GM21786 (cell line): ENCODE measurements around the gene SLC26A11.
"Not testable (repeated sequence)": the region's sequence is repeated elsewhere in the genome, so short reads cannot be mapped to it uniquely, and the experiment has no call there.

Experiments used
- ATAC-seq: cut with Tn5 transposase; IDR thresholded peaks from one replicate; pipeline ENCODE4 v1.9.1; 2021; ENCODE audit not compliant: unreplicated experiment

SLC26A11 gene

DNA sequence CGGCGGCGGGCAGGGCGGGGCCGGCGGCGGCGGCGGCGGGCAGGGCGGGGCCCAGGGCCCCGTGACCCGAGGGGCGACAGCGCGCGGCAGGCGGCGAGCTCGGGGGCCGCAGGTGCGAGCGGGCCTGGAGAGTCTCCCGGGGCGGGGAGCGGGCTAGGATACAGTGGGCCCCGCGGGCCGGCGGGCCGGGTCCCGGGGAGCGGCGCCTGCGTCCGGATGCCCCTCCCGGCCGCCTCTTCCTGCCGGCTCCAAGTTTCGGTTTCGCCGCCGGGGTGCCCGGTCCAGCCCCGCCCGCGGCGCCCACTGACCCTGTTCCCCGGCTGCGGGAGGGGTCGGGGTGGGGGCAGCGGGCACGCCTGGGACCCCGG is 40.5 kb downstream of the SLC26A11 start, which contains the start of gene RNF213:
TSS of gene RNF213 (plus strand) at position 62 of the 368 bp plus-strand sequence. CDS start 2,830 bp downstream, outside the sequence.
- no peak for ATAC-seq

DNA sequence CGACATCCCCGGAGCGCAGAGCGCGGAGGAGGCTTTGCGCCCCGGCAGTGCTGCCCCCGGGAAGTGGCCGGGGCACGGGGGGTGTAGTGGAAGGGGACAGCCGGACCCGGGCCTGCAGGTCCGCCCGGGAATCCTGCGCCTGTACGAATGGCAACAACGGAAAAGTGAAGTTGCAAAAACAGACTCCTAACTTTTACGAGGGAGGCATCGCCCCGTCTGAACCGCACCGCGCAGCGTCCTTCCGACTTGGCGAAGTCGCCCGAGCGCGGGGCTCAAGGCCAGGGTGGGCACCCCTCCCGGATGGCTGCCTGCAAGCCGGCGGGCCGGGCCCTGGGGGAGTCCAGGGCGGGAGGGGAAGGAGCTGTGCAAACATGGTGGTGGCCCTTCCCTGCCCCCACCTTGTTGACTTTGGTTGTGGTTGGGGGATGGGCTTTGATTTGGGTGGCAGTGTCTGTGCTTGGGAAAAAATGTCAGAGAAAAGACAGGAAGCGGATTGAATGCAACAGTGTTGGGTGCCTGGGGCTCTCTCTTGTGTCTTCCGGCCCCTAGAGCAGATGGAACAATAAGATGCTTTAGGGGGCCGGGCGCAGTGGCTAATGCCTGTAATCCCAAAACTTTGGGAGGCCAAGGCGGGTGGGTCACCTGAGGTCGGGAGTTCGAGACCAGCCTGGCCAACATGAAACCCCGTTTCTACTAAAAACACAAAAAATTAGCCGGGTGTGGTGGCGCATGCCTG is 41.1 kb downstream of the SLC26A11 start:
- no peak for ATAC-seq

DNA sequence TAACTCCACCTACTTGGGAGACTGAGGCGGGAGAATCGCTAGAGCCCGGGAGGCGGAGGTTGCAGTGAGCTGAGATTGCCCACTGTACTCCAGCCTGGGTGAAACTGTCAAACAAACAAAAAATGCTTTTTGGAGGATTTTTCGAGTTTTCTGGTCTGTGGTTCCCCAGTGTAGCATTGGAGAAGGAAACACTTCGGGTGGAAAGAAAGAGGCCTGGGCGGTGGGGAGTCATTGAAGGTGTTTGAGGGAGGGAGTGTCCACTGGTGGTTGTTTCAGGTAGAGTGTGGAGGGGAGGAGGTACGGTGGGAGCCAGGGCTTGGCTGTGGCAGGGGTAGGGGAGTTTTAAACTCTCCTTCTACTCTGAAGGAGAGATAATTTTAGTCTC is 41.7 kb downstream of the SLC26A11 start:
- no peak for ATAC-seq

DNA sequence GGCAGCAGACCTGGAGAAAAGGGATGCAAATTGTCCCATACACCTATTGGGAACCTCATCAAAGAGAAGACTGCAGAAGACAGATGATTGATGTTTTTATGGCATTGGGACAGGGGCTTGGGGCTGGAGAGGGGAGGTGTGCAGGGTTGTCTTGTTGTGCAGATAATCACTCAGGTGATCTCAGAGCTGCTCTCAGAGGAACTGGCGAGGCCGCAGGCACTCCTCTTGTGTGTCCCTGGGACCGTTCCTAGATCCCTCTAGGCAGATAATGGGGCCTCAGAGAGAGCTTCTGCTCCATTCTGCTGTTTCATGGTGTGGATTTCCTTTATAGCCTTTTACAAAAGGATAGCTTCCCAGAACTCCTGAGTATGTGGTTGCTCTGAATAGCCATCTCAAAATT is 42.1 kb downstream of the SLC26A11 start:
- no peak for ATAC-seq

DNA sequence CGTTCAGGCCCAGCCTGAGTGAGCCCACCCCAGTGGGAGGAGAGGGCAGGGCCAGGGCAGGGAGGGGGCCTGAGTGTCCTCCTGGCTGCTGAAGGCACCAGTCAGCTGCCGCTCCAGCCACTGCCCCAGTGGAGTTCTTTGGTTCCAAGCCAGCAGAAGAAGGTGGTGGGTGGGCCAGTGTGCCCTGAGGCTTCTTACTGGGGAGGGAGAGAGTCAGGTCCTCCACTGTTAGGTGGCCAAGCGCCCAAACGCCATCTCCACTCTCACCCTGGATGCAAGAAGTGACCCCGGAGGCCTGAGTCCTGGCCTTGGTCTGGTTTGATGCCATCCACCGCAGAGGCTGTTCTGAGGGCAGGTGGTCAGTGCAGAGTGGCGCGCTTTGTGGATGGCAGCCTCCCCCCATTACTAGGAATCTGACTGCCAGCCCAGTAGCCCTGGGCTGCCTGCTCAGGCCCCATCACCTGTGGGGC is 42.6 kb downstream of the SLC26A11 start:
- no peak for ATAC-seq

DNA sequence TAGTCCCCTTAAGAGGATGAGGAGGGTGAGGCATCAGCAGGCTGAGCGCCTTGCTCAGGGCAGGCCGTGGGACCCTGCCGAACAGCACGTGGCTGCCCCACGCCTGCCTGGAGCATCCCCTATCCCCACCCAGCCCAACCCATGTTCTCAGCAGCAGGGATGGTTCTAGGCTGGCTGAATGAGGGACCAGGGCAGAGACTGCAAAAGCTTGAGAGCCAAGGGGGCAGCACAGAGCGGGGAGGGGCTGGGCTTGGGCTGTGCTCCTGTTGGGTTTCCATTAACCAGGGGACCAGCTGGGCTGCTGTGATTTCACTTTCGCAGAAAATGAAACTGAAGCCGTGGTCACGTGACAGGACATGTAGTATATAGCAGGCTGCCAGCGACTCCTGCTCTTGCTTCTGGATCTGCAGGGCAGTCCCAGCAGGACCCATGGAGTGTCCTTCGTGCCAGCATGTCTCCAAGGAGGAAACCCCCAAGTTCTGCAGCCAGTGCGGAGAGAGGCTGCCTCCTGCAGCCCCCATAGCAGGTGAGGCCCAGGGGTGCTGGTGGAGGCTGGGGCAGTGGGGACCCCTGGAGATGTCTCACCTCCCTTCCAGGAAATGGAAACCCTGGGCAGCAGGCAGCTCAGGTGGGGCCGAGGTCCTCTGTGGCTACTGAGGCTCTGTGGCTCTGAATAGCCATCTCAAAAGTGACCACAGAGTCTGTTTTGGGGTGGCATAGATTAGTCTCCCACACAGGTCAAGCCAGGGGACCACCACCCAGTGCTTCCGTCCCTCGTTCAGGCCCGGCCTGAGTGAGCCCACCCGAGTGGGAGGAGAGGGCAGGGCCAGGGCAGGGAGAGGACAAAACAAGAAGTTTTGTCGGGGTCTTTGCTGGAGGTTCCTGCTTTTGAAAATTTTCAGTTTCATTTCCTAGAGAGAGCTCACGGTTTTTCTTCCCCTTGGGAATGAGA is 43.3 kb downstream of the SLC26A11 start:
- peak; percentile 35 for ATAC-seq

DNA sequence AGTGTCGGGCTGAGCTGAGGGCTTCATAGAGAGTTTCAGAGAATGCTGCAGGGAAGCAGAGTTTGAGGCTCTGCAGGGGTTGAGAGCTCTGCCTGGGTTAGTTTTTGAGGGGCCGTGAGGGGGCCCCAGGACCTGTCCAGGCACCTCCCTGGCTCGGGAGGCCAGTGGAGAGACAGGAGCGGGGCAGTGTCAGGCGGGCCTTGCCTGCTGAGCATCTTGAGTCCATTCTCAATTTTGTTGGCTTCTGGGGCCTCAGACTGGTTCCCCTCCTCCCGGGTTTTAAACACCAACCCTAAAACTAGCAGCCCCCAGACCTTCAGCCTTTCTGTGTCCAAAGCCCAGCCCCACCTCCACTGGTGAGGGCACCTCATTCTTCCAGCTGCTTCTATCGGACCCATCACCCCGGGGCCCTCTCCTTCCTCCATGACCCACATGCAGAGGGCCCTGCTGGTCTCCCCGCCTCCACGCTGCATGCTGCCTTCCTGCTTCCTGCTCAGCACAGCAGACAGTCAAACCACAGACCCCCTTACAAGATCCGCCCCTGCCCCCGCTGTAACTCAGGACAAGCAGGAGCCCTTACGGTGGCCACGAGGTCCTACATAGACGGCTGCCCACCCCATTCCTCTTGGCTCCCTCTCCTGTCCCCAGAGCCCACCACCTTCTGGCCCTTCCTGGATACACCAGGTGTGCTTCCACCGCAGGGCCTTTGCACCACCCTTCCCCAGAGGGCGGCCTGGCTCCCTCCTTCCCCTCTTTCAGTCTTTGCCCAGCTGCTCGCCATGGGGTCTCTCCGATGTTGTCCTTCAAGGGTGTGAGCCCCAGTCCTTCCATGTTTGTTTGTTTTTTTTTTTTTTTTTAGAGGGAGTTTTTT is 44.2 kb downstream of the SLC26A11 start:
- no peak for ATAC-seq

DNA sequence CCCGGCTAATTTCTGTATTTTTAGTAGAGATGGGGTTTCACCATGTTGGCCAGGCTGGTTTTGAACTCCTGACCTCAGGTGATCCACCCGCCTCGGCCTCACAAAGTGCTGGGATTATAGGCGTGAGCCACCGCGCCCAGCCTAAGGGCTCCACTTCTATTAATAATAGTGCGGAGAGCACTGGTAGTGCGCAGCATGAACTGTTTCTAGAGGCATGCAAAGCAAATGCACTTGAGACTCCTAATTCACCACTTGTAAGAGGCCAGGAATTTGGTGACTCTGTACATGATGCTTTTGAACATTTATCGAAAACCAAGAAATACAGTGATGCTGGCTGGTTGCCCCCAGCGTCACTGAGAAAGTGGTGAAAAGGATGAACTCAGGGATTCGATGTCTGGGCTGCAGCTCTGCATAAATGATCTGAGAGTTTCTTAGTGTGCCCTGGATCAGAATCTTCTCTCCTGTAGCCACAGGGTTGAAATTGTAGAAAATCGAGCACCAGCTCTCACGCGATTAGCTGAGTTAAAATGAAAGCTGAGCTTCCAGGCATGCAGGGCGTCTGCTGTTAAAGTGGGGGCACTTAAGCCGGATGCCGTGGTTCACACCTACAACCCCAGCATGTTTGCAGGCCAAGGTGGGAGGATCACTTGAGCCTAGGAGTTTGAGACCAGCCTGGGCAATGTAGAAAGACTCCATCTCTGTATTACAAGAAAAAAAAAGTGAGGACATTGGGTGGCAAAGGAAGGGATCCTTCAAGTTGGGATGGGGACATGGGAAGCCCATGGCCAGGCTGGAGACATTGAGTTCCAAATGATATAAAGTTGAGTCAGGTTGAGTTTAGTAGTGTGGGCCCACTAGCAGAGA is 45.2 kb downstream of the SLC26A11 start:
- ATAC-seq: no peak

DNA sequence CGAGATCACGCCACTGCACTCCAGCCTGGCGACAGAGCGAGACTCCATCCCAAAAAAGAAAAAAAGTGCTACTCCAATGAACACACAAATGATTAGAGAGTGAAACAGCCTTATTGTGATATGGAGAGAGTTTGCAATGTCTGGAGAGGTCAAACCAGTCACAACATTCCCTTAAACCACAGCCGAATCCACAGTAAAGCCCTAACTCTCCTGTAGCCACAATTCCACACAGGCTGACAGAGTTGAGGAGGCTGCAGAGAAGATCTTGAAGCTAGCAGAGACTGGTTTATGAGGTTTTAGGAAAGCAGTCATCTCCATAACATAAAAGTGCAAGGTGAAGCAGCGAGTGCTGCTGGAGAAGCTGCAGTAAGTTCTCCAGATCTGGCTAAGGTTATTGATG is 47.2 kb downstream of the SLC26A11 start:
- ATAC-seq: no peak

DNA sequence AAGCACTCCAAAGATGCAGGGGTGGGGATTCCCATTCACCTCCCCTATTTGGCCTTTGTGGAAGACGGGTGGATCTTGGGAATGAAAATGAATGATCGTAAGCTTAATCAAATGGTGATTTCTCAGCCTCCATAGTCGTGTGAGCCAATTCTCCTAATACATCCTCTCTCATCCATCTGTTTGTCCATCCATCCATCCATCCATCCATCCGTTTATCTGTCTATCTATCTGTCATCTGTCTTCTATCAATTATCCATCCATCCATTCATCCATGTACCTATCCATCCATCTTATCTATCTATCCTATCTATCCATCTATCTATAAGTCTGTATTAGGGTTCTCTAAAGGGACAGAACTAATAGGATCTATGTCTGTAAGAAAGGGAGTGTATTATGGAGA is 48.2 kb downstream of the SLC26A11 start:
- no peak for ATAC-seq

DNA sequence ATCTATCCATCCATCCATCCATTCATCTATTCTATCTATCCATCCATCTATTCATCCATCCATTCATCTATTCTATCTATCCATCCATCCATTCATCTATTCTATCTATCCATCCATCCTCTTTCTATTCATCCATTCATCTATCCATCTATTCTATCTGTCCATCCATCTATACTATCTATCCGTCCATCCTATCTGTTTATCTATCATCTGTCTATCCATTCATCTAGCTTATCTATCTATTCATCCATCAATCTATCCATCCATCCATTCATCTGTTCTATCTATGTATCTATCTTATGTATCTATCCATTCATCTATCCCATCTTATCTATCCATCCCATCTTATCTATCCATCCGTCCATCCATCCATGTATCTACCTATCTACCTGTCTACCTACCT is 49.2 kb downstream of the SLC26A11 start:
- no peak for ATAC-seq

DNA sequence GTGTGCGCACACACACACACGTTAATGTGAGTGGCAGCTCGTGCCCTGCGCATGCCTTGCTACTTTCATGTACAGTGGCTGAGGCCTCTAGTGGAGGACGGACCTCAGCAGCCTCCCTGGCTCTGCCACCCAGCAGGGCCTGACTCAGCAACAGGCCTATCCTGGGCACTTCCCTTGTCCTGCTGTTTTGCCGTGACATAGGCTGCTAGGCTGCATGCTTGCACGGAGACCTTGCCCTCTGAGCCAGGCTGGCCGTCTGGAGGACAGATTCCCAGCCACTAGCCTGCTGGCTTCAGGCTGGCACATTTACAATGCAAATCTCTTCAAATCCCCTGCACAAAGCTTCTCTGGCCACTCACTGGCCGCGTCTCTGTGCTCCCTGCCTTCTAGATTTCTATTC is 49.9 kb downstream of the SLC26A11 start:
- no peak for ATAC-seq

DNA sequence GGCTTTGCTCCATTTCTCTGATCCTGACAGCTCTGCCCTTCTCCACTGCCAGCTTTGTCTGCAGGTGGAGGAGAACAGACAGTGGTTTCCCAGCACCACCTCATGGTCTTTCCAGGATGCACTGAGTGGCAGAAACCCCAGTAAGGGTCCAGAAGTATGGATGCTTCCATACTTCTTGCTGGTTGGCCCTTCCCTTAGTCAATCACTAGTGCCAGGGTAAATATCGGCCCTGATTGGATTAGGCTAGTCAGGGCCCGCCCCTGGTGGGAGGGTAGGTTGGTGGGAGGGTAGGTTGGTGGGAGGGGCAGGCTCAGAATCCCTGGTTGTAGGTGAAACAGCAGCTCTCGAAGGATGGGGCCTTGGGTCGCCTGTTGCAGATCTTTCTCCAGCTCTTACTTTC is 50.6 kb downstream of the SLC26A11 start:
- no peak for ATAC-seq

DNA sequence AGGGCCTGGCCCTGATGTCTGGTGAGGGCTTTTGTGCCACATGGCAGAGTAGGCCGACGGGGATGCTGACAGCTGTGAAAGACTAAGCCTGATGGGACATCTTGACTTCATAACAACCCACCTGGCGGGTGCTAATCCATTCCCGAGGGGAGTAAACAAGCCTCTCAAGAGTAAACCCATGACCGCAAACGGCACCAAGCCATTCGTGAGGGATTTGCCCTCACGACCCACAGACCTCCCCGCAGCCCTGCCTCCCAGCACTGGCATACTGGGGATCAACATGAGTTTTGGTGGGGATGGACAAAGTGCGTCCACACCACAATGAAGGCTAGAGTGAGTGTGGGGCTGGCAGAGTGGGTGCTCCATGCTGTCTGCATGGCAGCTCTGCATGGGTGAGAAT is 52.1 kb downstream of the SLC26A11 start:
- ATAC-seq: no peak

DNA sequence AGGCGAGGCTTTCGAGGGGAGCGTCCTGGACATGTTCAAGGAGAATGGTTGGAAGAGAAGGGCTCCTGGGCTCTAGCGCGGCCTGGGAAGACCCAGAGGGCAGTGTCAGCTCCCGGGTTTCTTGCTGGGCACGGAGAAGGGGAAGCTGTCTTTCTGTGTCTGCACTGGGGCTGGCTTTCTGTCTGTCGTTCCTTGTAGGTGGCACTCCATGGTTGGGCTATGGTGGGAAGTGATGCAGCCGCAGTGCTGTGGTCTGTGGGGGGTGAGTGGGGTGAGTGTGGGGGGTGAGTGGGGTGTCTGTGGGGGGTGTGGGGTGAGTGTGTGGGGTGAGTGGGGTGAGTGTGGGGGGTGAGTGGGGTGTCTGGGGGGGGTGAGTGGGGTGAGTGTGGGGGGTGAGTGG is 54.1 kb downstream of the SLC26A11 start:
- ATAC-seq: no peak

DNA sequence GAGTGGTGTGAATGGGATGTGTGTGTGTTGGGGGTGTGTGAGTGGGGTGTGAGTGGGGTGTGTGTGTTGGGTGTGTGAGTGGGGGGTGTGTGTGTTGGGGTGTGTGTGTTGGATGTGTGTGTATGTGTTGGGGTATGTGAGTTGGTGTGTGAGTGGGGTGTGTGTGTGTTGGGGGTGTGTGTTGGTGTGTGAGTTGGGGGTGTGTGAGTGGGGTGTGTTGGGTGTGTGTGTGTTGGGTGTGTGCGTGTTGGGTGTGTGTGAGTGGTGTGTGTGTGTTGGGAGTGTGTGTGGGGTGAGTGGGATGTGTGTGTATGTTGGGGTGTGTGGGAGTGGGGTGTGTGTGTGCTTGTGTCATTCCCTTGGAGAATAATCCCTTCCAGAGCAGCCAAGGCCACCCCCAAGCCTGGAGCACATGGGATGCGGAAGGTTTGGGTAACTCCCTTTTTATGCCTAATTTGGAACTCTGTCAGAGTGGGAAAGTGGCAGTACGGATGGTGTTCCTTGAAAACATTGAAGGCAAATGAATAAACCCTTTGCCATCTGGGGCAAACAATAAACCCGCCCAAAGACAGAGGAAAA is 54.7 kb downstream of the SLC26A11 start:
- ATAC-seq: no peak

DNA sequence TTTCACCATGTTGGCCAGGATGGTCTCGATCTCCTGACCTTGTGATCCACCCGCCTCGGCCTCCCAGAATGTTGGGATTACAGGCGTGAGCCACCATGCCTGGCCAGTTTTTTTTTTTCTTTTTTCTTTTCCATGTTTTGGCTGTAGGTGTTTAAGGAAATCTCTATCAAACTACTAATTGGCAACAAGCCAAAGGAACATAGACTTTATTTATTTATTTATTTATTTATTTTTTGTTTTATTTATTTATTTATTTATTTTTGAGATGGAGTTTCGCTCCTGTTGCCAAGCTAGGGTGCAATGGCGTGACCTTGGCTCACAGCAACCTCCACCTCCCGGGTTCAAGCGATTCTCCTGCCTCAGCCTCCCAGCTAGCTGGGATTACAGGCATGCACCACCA is 55.6 kb downstream of the SLC26A11 start:
- ATAC-seq: not testable (repeated sequence)

DNA sequence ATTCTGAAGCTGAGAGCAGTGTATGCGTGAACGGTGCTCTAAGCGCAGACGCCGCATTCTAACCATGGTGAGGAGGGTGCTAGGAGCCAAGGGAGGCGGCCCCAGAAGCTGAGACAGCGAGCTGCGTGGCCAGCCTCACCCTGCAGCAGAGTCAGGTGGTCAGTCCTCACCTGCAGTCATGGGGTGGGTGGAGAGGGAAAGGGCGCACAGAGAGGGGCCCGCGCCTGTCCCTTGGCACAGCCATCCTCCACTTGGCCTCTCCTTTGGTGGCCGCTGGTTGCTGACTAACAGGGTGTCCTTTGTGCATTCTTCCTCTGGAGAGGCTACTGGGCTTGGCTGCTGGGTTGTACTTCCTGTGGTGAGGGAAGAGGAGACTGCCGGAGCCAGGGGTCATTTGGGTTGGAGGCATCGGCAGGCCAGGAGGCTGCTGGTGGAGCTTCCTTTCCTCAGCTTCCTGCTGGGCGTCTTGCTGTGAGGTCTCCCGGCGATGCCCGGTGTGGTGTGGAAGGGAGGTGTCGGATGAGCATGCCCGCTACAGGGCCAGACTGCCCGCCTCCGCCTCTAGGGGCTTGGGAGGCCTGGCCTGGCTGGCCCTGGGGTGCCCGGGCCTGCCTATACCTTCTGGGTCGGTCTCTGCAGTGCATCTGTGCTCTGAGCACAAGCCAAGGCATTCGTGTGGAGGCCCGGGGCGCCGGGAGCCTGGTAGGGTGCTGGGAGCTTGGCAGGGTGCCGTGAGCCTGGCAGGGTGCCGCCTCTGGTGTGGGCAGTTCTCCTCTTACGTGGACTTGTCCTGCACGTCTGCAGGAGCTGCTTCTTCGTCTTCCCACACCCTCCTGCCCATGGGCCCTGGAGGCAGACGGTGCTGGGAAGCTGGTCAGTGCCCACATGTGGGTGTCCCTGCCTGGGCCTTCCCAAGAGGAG is 57.8 kb downstream of the SLC26A11 start:
- ATAC-seq: no peak

DNA sequence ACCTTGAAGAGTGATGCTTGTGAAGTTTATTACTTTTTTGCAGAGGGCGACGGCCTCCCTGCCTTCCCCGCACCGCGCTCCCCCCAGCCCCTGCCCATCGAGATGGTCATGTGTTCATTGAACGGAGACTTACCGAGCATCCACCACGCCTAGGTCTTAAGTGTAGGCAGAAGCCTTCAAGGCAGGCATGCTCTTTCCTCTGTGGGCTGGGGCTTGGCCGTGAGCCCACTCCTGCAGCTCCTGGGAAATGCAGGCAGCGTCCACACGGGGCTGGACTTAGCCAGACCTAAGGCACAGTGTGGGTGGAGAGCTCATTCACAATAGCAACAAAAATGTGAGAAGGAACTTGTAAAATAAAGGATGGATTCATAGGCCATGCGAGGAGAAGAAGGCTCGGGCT is 59.7 kb downstream of the SLC26A11 start:
- ATAC-seq: no peak
